DMS153 treated with DMSO at 0.1 percent for 48 hours (cell line): Measurements from ENCODE around the gene HAUS2.
"Not testable (repeated sequence)": the region's sequence is repeated elsewhere in the genome, so short reads cannot be mapped to it uniquely, and the experiment has no call there.

Source experiments
- DNase-seq: peaks from one replicate; lab custom pipeline; 2025; ENCODE audit not compliant: unreplicated experiment; lab: John Stamatoyannopoulos, UW

HAUS2 gene

GRCh38 chr15:42575188-42576039 lies 26.8 kb downstream of the HAUS2 start, which contains the start of gene STARD9:
Gene STARD9, plus strand, starts transcription at chr15:42575606. Its CDS starts 110 bp downstream, at chr15:42575716.
- peak; percentile 62 for DNase-seq

GRCh38 chr15:42576040-42576594 lies 27.5 kb downstream of the HAUS2 start:
- DNase-seq: no peak

- no peak for DNase-seq
Measured at GRCh38 chr15:42576776-42577175, 28.1 kb downstream of the HAUS2 start.

DNA sequence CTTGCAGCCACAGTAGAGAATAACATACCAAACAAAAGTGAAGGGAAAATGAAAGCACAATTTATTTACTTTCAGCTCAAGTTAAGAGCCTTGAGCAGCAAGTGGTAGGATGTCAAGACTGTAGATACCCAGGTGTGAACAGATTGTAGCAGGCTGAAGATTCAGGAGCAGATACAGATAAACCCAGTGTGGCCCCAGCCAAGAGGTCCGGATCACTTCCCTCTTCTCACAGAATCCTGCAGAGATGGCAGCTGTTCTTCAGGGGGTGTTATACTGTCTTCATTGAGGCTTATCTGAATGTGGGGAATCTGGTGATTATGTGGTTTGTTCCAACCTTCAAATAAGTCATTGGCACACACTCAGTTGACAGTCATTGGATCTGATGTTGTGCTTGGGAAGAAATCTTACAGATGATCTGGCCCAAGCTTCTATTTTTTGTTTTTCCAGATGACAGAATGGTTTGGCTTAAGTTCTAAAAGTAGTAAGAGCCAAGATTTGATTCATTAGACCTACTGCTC lies 28.9 kb downstream of the HAUS2 start:
- DNase-seq: no peak

DNA sequence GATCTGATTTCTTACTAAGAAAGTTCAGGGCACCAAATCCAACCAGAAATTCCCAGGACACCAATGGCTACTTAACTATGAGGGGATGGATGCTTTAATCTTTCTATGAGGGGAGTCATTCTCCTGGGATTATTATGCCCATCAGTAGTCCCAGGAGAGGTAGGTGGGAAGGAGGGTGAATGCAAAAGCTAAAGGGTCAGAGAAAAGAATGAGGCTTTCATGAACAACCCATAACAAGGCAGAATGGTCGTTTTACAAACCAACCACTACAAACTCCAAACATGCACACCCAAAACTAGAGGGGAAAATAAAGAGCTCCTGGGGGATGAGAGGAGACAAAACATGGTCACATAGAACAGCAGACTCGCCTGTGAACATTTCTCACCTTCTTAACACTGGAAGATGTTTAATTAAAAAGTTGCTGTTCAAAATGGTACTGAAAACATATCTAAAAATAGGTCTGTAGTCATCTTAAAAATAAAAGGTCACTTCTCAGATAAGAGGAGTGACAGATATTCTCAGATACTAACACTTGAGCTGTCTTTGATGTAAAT lies 30.4 kb downstream of the HAUS2 start:
- DNase-seq: no peak

- peak; percentile 42 for DNase-seq
Measured at GRCh38 chr15:42581272-42581730, 32.7 kb downstream of the HAUS2 start.

DNA sequence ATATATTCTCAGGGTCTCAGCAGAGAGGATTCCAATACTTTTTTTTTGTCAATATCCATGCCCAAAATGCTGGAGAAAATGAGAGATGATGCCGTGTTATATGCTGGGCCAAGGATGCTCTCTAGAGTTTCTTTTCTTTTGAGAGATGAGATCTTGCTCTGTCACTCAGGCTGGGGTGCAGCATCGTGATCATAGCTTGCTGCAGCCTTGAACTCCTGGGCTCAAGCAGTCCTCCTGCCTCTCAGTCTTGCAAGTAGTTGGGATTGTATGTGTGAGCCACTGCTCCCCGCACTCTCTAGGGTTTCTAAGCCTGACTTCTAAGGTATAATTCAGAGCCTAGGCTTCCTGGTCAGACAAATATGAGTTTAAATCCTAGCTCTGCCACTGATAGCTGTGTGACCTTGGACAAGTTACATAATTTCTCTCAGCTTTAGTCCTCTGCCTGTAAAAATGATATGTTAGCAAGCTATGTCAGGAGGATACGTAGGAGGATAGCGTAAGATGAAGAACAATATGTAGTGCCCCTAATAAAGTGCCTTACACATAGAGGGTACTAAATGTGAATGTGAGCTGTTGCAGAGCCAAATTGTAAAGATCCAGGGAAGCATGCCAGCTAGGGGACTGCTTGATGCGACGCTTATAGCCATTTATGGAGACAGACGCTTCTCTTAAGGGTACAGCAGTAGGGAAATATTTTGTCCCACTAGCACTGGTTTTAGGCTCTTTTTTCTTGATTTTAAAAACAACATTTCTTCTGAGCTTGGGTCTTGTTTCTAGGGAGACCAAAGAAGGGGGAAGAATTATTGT lies 34.1 kb downstream of the HAUS2 start:
- DNase-seq: no peak

DNA sequence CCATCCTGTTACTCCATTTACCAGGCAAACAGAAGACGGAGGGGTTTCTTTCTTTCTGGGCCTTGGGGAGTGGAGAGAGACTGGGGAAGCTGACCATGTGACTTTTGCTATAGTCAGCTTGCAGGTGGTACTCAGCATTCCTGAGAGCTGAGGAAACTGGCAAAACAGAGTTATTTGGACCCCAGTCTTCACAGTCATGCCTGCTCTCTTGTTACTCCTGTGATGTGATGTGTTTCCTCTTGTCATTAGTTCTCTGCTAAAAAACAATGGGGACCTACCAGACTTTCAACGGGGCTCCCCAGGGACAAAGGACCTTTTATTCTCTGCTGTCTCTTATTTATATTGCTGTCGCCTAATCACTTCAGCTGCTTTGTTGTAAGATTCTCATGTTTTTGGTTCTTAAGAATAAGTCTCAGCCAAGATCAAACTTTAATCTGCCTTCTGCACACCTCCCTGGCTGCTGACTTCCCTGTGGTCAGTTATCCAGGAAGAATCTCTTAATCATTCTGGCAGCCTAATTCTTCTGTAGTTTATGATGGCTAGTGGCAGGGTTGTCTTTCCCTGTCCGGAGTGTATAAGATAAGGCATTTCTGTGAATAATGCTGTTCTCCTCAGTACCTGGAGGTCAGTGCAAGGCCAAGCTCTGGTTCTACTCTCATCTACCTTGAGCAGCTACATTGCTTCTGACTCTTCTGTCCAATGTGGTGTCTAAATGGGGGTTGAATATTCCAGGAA lies 35.6 kb downstream of the HAUS2 start:
- DNase-seq: no peak

DNA sequence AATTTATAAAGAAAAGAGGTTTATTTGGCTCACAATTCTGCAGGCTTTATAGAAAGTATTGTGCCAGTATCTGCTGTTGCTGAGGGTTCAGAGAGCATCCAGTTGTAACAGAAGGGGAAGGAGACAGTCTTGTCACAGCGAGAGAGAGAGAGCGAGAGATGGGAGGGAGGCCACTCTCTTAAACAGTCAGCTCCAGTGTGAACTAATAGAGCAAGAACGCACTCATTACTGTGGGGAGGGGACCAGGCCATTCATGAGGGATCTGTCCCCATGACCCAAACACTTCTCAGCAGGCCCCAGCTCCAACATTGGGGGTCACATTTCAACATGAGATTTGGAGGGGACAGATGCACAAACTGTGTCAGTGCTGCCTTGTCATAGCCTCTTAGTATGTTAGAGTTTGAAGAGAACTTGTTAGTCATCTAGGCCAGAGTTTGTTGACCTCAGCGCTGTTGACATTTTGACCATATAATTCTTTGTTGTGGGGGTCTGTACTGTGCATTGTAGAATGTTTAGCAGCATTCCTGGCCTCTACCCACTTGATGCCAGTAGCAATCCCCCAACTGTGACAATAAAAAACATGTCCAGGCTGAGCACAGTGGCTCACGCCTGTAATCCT lies 42.1 kb downstream of the HAUS2 start:
- no peak for DNase-seq

GRCh38 chr15:42591238-42591934 lies 42.7 kb downstream of the HAUS2 start:
- no peak for DNase-seq

DNA sequence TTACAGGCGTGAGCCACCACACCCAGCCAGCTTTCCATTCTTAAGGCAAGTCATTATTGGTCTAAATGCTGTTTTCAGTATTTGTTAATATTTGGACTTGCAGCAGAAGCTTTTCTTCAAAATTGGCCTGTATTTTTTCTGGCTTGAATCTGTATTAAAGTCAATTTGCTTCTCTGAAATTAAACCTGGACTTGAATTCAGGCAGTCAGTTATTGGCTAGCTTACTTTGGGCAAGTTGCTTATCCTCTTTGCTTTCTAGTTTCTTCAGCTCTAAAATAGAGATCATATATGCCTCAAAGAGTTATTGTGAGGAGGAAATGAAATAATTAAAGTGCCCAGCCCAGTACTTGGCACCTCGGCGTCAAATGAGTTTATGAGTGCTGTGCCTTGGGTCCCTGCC lies 44.1 kb downstream of the HAUS2 start:
- no peak for DNase-seq

- DNase-seq: no peak
Measured at GRCh38 chr15:42593143-42593542, 44.5 kb downstream of the HAUS2 start.

- no peak for DNase-seq
Measured at GRCh38 chr15:42594095-42594494, 45.5 kb downstream of the HAUS2 start.

DNA sequence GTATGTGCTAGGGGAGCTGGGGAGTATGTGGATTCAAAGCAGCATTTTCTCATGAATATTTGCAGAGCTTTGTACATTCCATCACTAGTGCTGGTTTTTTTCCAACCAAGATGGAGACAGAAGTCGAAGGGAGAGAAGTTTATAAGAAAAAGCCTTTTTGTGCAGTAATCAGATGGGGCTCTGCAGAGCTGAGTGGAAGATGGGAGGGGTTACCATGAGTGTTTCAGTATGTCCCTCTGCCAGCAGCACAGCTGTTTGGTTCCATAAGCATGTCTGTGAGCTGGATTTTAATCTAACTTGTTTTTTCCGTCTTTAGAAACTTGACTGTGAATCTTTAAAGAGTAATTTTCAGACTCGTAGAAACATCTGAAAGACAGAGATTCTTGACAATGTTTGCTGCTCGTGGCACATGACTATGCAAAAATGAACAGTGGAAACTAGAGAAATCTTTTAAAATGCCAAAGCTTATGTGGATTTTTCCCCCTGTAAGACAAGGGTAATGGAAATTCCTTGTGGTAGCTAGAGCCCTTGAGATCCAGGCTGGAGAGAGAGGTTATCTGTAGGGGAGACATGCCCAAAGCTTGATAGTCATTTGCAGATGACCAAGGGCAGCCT lies 47.1 kb downstream of the HAUS2 start:
- DNase-seq: no peak

- not testable (repeated sequence) for DNase-seq
Measured at GRCh38 chr15:42601316-42601715, 52.7 kb downstream of the HAUS2 start.

DNA sequence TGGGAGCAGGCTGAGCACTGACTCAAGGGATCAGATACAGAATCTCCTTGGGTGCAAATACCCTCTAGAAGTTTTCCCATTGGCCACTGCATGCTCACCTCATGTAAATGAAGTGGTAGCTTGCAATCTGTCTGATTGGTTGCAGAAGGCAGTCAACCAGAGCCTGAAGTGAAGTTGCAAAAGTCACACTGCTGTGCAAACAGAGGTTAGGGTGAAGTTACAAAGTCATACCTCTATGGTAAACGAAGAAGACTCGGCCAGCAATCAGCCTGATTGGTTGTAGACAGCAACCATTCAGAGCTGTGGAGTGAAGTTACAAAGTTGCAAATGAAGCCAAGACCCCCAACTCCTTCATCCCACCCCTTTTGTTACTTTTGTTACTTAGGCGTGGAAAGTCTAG lies 53.9 kb downstream of the HAUS2 start:
- no peak for DNase-seq

DNA sequence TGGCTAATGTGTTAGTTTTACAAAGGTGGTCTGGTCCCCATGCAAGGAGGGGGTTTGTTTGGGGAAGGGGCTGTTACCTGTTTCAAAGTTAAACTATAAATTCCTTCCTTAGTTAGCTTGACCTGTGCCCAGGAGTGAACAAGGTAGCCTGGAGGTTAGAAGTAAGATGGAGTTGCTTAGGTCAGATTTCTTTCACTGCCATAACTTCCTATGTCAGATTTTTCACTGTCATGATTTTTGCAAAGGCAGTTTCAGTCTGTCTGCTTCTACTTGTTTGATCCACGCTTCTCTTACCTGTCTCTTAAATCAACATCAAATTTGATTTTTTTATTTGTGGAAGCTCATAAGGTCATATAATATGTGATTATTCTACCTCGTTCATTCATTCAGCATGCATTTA lies 55.3 kb downstream of the HAUS2 start:
- no peak for DNase-seq

GRCh38 chr15:42604894-42605744 lies 56.5 kb downstream of the HAUS2 start:
- no peak for DNase-seq
